HG03558 (cell line): ENCODE results near the gene ERVW-1.

Source experiments
- ATAC-seq: cut with Tn5 transposase; IDR thresholded peaks from one replicate; pipeline ENCODE4 v1.9.1; 2021; ENCODE audit warnings: moderate number of reproducible peaks; ENCODE audit not compliant: unreplicated experiment; ENCODE audit errors: extremely low read depth

Gene ERVW-1

GRCh38 chr7:92432299-92432946, 45.3 kb downstream of the ERVW-1 start:
- no peak for ATAC-seq

- ATAC-seq: no peak
Measured at GRCh38 chr7:92427193-92427592, 50.6 kb downstream of the ERVW-1 start.

- ATAC-seq: no peak
Measured at GRCh38 chr7:92425311-92425947, 52.3 kb downstream of the ERVW-1 start.

- no peak for ATAC-seq
Measured at GRCh38 chr7:92423710-92424131, 54.0 kb downstream of the ERVW-1 start.

- ATAC-seq: no peak
Measured at GRCh38 chr7:92422926-92423325, 54.8 kb downstream of the ERVW-1 start.

GRCh38 chr7:92421676-92422435, 55.9 kb downstream of the ERVW-1 start:
- ATAC-seq: no peak
